GM10266 (cell line): ENCODE data around the gene RANBP6.

ENCODE experiments used
- DNase-seq: peaks from one replicate; pipeline ENCODE4 v3.0.0; 2012; ENCODE audit errors: extremely low spot score
- CTCF ChIP-seq: IDR thresholded peaks from 2 replicates; pipeline ENCODE4 v1.5.1; 2012; ENCODE audit warnings: mild to moderate bottlenecking, low read depth; ENCODE audit not compliant: control insufficient read depth, insufficient read depth; ENCODE audit errors: missing control alignments

RANBP6 gene

DNA sequence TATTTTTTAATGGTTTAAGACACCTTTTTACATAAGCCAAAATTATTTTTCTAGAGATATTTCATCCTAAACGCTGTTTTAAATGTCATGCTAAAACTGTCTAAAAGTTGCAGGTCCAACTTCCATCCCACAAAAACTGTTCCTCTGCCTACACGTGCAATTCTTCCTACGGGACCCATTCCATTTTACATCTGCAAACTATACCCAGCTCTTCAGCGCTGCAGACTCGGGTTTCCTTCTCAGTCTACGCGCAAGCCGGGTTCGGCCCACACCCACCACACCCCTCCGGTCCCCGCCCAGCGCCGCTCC, 8.7 kb downstream of the RANBP6 start:
- no peak for DNase-seq
- TF ChIP-seq CTCF = no peak

- no peak for TF ChIP-seq CTCF
Measured at GRCh38 chr9:6000955-6001354, 14.5 kb downstream of the RANBP6 start.

DNA sequence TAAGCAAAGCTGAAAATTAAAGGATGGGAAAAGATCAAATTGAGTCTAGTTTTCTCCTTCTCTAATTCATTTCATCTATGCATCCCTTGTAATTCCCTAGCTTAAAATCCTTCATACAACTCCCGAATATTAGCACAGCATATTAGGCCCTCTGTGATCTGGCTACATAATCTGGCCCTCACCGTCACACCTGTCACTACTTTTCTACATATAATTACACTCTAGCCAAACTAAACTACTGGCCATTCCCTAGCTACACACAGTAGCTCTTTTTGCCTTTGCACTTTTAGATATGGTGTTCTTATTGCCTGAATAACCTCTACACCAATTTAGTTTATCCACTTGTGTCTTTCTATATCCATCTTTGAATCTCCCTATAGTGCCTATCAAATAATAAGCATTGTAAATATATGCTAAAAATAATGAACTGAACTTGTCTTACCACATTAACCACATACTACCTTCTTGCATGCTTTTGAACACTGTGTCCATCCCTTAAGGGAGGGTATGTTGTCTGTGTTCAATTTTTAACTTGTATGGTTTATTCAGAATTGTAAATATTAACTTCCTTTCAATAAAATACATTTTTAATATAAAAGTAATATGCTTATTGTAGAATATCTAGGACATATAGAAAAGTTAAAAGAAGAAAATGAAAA, 15.9 kb downstream of the RANBP6 start:
- DNase-seq = no peak
- TF ChIP-seq CTCF = no peak

More at GRCh38 chr9:6000955-6001354, 14.5 kb downstream of the RANBP6 start:
- DNase-seq = no peak

DNA sequence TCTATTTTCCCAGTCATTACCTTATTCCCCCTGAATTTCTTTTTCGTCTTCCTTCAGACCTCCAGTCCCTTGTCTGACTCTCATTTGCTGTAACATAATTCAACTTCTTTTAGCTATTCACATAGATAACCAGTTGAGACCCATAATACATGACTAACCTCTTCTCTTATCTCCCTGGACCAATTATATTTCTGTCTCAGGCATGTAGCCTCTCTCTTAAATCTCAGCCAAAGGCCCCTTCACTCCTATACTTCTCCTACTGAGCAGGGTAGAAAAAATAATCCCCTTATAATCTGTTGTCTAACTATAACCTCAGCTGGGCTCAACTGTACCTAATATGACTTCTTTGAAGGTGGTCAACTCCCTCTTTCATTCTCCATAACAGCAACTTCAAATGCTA, 20.9 kb downstream of the RANBP6 start:
- no peak for DNase-seq

DNA sequence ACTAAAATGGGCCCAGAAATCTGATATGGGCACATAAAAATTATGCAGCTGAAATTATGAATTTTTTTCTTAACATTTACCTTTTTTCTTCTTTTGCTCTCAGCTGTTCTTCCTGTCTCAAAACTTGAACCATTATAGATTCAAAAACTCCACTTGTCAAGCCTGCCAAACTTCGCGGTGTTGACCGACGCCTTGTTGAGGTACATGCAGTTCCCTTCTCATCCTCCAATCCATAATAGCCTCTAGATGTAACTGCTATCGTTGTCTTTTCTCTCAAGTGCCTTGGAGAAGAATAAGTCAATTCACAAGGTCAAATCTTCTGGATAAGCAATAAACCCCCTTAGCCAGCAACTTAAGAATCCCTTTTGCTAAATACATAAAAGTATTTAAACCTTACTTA, 27.2 kb downstream of the RANBP6 start:
- no peak for TF ChIP-seq CTCF
- DNase-seq = no peak

More for the DNA sequence above, 20.9 kb downstream of the RANBP6 start:
- TF ChIP-seq CTCF = no peak

DNA sequence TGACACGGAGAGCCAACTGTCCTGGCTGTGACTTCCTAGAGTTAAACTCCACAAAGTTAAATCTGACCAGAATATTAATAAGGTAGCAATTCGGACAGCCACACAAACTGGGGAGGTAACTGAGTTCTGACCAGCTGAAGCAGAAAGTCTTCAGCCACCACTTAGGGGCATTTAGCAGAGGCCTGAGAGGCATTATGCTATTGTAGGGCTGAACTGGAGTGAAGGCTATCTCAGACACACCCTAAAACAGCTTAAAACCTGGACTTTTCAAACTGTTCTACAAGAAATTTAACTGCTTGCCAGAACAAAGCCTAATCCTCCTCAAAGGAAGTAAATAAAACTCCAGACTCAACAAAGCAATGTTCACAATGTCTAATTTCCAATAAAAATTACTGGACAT, 32.4 kb downstream of the RANBP6 start:
- no peak for TF ChIP-seq CTCF
- DNase-seq = no peak

DNA sequence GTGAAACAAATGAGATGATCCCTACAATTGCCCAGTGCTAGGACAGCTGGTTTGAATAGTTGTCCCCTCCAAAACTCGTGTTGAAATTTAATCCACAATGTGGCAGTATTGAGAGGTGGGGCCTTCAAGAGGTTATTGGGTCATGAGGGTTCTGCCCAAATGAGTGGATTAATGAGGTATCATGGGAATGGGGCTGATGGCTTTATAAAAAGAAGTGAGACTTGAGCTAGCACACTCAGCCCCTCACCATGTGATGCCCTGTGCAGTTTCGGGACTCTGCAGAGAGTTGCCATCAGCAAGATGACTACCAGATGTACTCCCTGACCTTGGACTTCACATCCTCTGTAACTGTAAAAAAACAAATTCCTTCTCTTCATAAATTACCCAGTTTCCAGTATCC, 33.1 kb downstream of the RANBP6 start:
- no peak for TF ChIP-seq CTCF
- no peak for DNase-seq
